RWPE1 (cell line): ENCODE data around the gene XIRP2.

ENCODE experiments used
- CTCF ChIA-PET: fragments of 350-600 bp; sonication (Branson Sonifier 250); formaldehyde crosslinking; extraction: SDS; loops from one replicate; lab custom pipeline; 2021; lab: Yijun Ruan, JAX
- POLR2A ChIA-PET: fragments of 400-600 bp; formaldehyde crosslinking; extraction: SDS; loops from one replicate; lab custom pipeline; 2020; ENCODE audit warnings: antibody characterized with exemption; ENCODE audit not compliant: low non-redundant PET; lab: Yijun Ruan, JAX
- DNase-seq: peaks from one replicate; pipeline ENCODE4 v3.0.0; 2012; ENCODE audit warnings: low spot score
- H3K27ac ChIP-seq: fragments of 450-650 bp; 2 replicates; pipeline ENCODE4 v1.5.1; 2017
- CTCF ChIP-seq: fragments of 450-650 bp; conservative IDR thresholded peaks from 2 replicates; pipeline ENCODE4 v1.5.1; 2017; ENCODE audit warnings: low read depth, mild to moderate bottlenecking

The XIRP2 gene

GRCh38 chr2:166921261-166921896, 33.1 kb downstream of the XIRP2 start:
- no peak overlapping the region for H3K27ac ChIP-seq
- ChIA-PET CTCF (no interaction called here), POLR2A (no interaction called here)
- no peak for DNase-seq
- TF ChIP-seq CTCF, result no peak

GRCh38 chr2:166924967-166925366, 36.7 kb downstream of the XIRP2 start:
- ChIA-PET POLR2A (no interaction called here), CTCF (no interaction called here)

GRCh38 chr2:166926657-166927056, 38.4 kb downstream of the XIRP2 start:
- CTCF ChIA-PET, result no interaction called here
- no peak for DNase-seq
- no peak overlapping the region for H3K27ac ChIP-seq
- TF ChIP-seq CTCF, result no peak
- POLR2A ChIA-PET, result no interaction called here

More at GRCh38 chr2:166924967-166925366, 36.7 kb downstream of the XIRP2 start:
- DNase-seq, result no peak
- TF ChIP-seq CTCF, result no peak
- H3K27ac ChIP-seq, result no peak overlapping the region

GRCh38 chr2:166932032-166932431, 43.8 kb downstream of the XIRP2 start:
- CTCF ChIA-PET, result no interaction called here
- no peak for DNase-seq
- POLR2A ChIA-PET, result no interaction called here
- TF ChIP-seq CTCF, result no peak
- H3K27ac ChIP-seq, result no peak overlapping the region

- ChIA-PET CTCF (no interaction called here), POLR2A (no interaction called here)
- no peak overlapping the region for H3K27ac ChIP-seq
- no peak for TF ChIP-seq CTCF
- no peak for DNase-seq
Measured at GRCh38 chr2:166934817-166935216, 46.5 kb downstream of the XIRP2 start.

- no peak overlapping the region for H3K27ac ChIP-seq
- DNase-seq, result no peak
- POLR2A ChIA-PET, result no interaction called here
- CTCF ChIA-PET, result no interaction called here
- TF ChIP-seq CTCF, result no peak
Measured at GRCh38 chr2:166942377-166942776, 54.1 kb downstream of the XIRP2 start.
